Measurements from ENCODE around the gene KLHL30.
A peak's percentile ranks its signal among the peaks of the same experiment; 100 is the strongest.

The KLHL30 gene

GRCh38 chr2:238120463-238121298 is 17.8 kb upstream of the KLHL30 start:
- peak; percentile 83 for DNase-seq

GRCh38 chr2:238121511-238122286 is 16.8 kb upstream of the KLHL30 start:
- no peak for DNase-seq

- DNase-seq, result no peak
These were observed 15.9 kb upstream of the KLHL30 start for GRCh38 chr2:238122287-238123217.

GRCh38 chr2:238123218-238123971 is 15.1 kb upstream of the KLHL30 start:
- DNase-seq, result no peak

GRCh38 chr2:238123991-238124470 is 14.4 kb upstream of the KLHL30 start:
- no peak for DNase-seq

GRCh38 chr2:238124488-238125126 is 13.9 kb upstream of the KLHL30 start:
- no peak for DNase-seq

- no peak for DNase-seq
These were observed 13.2 kb upstream of the KLHL30 start for GRCh38 chr2:238125127-238125885.

GRCh38 chr2:238126338-238126737 is 12.1 kb upstream of the KLHL30 start:
- no peak for DNase-seq

- DNase-seq, result no peak
These were observed 11.7 kb upstream of the KLHL30 start for GRCh38 chr2:238126775-238127164.

GRCh38 chr2:238127165-238128060 is 11.1 kb upstream of the KLHL30 start:
- DNase-seq, result peak; percentile 62

GRCh38 chr2:238128061-238128440 is 10.4 kb upstream of the KLHL30 start:
- DNase-seq, result no peak

GRCh38 chr2:238128534-238129001 is 9.9 kb upstream of the KLHL30 start:
- DNase-seq, result no peak

- DNase-seq, result no peak
These were observed 9.1 kb upstream of the KLHL30 start for GRCh38 chr2:238129166-238130010.

GRCh38 chr2:238130111-238130695 is 8.3 kb upstream of the KLHL30 start:
- no peak for DNase-seq

GRCh38 chr2:238130696-238131628 is 7.5 kb upstream of the KLHL30 start:
- DNase-seq, result no peak

- no peak for DNase-seq
These were observed 6.6 kb upstream of the KLHL30 start for GRCh38 chr2:238131761-238132462.
